M059J (cell line): ENCODE measurements around the gene GIPC3. TPM values are rescaled to one million over a fixed set of nuclear protein-coding genes. Genes with fewer than 3 reads are reported as not detected.

Experiments
- DNase-seq: peaks from one replicate; pipeline ENCODE4 v3.0.0-alpha.2; 2012; ENCODE audit warnings: low read depth
- total RNA-seq: library from RNA; depleted of rRNA; stranded (reverse); fragments of >200 nt; shearing (Covaris generic); gene quantifications from 2 replicates; pipeline ENCODE4 v1.2.3, GENCODE V29; 2014; rRNA removed

The GIPC3 gene, protein sequence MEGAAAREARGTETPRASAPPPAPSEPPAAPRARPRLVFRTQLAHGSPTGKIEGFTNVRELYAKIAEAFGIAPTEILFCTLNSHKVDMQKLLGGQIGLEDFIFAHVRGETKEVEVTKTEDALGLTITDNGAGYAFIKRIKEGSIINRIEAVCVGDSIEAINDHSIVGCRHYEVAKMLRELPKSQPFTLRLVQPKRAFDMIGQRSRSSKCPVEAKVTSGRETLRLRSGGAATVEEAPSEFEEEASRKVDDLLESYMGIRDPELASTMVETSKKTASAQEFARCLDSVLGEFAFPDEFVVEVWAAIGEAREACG
- total RNA-seq, result not detected in 2 replicates

DNA sequence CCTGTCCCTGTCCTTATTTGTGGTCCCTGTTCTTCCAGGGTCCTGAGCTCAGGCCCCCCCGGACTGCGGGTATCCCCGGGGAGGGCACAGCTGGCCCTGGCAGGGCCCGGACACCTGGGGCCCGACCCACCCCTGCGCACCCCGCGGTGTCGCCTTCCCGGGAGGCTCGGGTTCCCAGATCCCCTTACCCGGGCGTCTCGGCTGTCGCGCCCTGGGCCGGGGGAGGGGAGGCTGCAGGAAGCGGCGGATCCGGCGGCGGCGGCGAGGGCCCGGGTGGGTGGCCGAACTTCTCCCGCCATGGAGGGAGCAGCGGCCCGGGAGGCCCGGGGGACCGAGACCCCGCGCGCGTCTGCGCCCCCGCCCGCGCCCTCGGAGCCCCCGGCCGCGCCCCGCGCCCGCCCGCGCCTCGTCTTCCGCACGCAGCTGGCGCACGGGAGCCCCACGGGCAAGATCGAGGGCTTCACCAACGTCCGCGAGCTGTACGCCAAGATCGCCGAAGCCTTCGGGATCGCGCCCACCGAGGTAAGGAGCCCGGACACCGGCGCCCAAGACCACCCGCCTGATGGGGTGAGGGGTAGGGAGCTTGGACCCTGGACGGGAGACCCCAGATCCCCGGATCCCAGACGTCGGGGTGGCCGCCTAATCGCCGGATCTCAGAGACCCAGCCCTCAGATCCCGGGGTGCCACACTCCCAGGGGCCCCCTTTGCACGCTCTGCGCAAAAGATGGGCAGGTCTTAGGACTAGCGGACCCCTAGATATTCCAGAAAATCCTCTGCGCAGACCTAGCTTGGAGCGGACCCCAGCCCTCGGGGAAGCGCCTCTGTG is at the start of gene GIPC3:
Gene GIPC3, plus strand, starts transcription at position 178 of the 826 bp plus-strand sequence. Its CDS starts 120 bp downstream, at position 298.
- DNase-seq, result no peak

DNA sequence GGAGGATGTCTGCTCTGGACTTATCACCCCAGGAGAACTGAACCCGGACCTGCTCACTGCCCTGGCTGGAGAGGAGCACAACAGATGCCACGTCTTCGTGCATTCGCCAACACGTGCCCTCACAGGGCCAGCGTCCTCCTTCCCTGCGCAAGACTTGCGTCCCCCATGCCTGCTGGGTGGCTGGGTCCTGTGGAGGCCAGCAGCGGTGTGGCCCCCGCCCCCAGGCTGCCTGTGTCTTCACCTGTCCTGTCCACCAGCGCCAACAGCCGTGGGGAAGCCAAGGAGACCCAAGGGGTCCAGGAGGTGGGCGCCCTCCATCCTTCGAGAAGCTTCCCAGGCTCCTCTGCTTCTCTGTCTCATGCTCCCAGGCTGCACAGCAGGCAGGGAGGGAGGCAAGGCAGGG is 49.7 kb upstream of the GIPC3 start:
- no peak for DNase-seq

DNA sequence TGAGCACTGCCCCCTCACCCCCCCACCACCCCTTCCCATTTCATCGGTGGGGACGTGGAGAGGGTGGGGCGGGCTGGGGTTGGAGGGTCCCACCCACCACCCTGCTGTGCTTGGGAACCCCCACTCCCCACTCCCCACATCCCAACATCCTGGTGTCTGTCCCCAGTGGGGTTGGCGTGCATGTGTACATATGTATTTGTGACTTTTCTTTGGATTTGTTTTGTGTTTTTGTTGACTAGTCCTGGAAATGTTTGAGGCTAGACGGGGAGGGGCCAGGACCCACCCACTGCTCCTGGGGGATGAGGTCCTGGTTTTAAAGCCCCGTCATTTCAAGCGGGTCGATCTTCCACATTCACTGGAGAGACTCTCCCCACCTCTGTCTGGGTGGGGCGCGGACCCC is 49.3 kb upstream of the GIPC3 start:
- DNase-seq, result no peak

DNA sequence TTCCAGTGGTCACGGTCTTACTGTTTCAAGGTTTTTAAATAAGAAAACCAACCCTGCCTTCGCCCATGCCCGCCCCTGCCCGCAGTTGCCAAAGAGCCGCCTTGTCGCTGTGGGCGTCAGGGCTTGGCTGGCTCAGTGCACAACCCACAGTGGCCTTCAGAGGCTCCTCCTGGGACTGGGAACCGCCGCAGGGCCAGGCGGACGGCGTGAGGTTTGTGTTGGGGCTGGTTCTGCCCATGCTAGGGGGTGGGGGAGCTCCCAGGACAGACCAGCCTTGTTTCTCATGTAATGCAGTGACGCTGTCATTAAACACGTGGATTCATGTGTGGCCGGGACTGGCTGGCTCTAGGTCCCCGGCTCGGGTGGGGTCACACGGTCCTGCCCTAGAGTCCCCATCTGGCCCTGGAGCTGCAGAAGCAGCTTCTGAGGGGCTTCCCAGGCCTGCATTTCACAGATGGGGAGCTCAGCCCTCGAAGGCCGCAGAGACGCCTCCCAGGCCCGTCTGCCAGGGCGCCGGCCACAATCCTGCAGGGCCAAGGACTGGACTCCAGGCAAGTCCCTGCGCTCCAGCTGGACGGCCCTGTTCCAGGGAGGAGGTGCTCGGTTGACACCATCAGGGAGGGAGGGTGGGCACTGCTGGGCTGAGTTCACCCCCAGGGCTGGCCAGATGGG is 48.7 kb upstream of the GIPC3 start:
- DNase-seq, result no peak

DNA sequence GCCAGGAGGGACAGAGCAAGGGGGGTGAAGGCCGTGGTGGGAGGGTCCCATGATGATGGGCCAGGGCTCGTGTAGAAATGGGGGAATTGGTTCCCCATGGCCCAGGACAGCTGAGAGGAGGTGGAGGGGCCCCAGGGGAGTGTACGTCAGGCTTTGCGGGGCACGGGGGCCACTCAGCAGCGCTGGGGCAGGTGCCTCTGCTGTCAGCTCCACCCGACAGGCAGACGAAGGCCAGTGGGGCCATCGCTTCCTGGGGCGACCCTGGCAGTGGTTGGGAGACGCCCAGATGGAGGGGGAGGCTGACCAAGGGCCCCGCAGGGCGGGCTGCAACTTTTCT is 48.2 kb upstream of the GIPC3 start:
- no peak for DNase-seq

DNA sequence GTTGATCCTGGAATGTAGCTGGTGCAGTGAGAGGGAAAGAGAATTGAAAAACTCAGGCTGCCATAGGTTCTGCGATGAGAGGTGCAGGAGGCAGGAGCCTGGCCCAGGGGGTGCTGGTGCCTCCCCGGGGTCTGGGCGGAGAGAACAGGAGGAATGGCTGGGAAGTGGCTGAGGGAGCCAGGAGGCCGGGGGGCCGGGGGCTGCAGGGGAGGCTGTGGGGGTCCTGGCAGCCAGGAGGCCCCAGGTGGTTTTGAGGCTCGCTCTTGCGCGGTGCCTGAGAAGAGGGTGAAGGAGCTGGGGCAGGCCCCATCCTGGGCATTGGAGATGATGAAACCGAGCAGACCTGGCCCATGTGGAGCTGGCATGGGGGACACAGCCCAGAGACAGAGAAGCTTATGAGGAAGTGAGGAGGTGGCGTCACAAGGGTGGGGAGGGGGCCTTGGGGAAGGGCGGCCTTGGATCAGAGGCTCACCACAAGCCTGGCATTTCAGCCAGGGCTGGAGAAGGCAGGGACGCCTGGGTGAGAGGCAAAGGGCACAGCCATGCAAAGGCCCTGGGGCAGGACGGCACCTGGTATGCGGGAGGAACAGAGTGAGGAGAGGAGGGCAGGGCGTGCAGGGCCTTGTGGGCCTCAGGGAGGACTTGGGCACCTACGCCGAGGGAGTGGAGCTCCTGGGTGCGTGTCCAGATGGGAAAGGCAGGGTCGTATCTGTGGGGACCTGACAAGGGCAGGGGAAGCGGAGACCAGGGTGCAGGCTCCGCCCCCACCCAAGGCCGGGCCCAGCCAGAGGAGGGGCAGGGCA is 47.6 kb upstream of the GIPC3 start:
- DNase-seq, result no peak

DNA sequence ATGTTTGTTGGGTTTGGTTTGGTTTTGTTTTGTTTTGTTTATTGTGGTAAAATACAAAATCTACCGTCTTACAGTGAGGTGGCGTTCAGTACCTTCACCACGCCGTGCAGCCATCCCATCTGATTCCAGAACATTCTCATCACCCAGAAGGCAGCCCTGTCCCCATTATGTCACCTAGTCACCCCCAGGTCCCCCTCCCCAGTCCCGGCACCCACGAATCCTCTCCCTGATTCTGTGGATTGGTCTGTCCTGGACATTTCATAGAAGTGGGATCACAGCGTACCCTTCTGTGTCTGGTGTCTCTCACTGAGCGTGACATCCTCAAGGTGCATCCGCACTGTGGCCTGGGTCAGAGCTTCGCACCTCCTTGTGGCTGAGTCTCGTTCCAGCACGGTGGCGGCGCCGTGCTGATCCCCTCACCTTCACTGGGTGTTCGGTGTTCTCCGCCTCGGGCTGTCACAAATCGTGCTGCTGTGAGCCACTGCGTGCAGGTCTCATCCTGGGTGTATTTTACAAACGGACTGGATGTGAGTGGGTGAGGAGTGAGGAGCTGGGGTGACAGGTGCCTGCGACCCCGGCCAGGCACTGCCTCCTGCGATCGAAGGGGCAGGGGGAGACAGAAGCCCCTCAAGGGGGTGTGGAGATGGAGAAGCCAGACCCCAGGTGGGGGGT is 46.9 kb upstream of the GIPC3 start:
- no peak for DNase-seq

DNA sequence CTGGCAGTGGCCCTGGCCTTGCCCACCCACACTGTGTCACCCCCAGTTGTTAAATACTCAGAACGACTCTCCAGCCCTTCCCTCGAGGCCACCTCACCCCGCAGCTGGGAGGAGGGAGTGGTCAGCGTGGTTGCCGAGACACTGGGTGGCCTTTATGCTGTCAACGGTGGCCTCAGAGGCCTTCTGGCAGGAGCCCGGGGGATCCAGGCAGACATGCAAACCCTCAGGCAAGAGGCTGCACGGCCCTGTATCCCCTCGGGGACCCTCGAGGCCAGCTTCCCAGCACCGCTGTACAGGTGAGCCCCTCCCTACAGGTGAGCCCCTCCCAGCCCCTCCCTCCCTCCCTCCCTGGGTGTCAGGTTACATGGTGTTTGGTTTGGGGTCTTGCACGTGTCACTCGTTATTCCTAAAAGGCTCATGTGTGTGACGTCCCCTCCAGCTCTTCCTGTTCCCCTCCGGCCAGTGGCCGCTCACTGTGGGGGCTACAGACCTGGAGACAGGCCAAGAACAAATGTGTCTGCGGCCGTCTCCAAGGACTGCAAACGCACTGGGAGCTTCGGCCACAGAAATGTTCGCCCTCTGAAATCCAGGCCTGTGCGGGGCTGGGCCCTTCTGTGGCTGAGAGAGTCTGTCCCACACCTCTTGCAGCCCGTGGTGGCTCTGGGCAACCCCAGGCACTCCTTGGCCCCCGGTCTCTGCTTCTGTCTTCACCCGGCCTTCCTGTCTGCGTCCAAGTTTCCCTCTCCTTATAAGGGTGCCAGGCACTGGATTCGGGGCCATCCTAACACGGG is 46.1 kb upstream of the GIPC3 start, which contains the start of gene TEKTIP1:
Gene TEKTIP1, plus strand, starts transcription at position 210 of the 791 bp plus-strand sequence. Its CDS starts 4 bp downstream, at position 214.
- DNase-seq, result peak; percentile 48

DNA sequence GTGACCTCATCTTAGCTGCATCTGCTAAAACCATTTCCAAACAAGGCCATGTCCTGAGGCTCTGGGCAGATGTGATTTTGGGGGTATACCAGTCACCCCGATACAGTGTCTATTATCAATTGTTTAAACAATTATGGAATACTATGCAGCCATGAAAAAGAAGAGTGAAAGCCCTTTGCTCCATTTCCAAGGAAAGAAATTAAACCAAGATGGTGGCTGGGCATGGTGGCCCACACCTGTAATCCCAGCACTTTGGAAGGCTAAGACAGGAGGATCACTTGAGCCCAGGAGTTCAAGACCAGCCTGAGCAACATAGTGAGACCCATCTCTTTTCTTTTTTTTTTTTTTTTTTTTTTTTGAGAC is 45.5 kb upstream of the GIPC3 start:
- no peak for DNase-seq

DNA sequence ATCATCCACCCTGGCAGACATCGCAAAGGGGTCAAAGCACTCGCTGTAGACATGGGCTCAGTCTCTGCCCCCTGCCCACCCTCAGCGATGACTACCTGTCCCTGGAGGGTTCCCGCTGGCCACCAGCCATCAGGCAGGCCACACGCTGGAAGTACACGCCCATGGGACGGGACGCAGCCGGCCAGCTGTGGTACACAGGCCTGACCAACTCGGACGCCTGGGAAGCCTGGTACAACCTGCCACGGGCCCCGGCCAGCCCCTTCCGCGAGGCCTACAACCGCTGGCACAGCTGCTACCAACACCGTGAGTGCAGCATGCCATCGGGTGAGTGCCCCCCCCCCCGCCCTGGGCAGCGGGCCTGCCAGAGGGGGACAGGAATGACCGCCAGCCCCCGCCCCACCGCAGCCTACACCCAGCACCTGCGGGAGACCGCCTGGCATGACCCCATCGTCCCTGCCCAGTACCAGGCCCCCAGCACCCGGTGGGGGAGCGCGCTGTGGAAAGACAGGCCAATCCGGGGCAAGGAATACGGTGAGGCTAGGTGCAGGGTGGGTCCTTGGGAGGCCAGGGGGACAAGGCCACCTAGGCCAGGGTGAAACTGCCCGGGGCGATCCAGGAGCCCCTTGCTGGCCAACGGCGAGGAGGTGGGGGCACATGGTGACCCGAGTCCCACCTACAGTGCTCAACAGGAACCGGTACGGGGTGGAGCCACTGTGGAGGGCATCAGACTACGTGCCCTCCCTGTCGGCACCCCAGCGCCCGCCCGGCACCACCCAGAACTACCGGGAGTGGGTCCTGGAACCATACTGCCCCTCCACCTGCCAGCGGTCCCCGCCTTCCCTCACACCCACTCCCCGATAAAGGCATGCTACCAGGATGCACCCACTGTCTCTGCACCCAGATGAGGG is 41.9 kb upstream of the GIPC3 start:
- no peak for DNase-seq

DNA sequence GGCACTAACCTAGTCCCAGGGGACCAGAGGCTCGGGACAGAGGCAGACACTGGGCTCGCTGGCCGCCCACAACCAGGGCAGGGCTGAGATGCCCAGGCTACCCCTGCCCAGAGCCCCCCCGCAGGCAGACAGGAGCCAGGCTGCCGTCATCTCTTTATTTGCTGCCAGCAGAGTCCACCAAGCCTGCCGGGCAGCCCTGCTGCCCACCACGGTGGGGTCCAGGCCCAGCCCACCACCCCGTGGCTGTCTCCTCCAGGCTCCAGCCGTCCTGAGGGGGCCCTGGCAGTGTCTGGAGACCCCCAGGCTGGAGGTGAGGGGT is 41.3 kb upstream of the GIPC3 start:
- DNase-seq, result no peak

DNA sequence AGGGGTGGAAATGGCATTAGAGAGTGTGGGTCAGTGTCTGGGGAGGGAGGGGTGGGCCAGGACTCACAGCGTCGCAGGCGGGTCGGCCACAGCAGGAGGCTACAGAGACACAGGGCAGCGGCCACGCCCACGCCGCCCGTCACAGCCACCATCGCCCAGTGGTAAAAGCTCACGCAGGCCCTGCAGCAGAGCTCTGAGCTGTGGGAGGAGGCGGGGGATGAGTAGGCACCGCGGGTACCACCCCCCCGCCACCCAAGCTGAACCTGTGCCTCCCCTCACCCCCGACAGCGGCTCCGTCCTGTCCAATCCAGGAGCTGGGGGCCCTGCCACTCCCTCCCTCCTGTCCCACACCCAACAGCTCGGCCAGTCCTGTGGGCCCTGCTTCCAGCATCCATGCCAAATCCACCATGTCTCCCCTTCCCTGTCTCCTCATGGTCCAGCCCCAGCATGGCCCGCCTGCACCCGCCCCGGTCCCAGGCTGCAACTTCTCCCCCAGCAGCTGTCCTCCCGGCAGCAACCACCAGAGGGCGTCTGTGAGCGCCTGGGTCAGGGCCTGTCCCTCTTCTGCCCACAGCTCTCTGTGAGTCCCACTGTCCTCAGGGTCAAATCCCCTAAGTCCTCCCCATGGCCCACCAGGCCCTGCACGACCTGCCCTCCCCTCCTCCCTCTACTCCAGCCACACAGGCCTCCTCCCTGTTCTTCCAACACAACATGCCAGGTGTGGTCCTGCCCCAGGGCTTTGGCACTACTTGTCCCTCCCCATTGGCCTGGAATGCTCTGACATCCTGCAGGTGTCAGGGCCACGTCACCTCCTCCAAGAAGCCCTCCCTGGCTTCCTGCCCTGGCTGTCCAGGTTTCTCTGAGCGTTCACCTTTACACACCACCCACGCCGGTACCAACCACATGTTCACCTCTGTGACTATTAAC is 40.3 kb upstream of the GIPC3 start:
- DNase-seq, result peak; percentile 55

DNA sequence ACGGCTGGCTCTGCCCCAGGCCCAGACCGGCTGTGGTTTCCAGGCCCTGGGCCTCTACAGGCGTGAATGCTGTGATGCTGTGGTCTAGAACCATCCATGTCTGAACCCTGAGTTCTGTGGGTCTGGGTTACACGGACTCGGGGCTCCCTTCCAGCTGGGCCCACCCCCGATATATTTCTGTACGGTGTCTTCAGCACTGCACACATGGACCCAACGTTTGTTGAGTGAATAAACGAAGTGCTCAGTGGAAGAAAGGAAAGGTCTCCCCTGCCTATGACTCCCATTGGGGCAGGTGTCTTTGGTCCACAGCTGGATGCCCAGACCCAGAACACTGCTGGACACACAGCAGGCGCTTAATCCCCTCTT is 39.6 kb upstream of the GIPC3 start:
- DNase-seq, result no peak

DNA sequence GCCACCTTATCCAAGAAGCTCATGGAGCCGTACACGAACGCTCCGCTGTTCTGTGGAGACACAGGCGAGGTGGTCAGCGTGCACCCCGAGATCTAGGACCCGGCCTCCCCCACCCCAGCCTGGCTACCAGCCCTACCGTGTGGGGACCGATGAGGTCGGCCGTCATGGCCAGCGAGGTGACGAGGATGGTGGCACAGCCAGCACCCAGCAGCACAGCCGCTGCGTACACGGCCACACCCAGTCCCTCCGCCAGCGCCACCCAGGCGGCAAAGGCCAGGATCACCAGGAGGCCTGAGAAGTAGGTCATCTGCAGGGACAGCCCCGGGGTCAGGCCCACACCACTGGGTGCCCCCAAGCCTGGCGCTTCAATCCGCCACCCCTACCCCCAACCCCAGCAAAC is 39.2 kb upstream of the GIPC3 start:
- DNase-seq, result no peak

DNA sequence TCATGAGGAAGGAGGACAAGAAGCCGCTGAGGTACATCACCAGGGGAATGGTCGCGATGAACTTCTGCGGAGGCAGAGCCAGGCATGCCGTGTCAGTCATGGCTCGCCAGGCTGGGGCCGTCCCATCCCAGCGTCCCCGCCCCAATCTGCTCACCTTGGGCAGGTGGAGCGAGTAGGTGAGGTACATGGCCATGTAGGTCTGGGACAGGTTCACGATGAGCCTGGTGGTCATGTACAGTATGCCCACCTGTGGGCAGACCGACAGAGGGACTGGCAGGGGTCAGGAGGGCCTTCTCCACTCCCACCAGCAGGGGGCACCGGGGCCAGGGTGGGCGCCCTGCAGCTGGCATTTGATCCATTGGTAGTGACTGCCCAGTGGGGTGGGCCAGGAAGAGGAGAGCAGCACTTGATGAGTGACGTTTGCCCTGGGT is 38.0 kb upstream of the GIPC3 start:
- DNase-seq, result no peak

DNA sequence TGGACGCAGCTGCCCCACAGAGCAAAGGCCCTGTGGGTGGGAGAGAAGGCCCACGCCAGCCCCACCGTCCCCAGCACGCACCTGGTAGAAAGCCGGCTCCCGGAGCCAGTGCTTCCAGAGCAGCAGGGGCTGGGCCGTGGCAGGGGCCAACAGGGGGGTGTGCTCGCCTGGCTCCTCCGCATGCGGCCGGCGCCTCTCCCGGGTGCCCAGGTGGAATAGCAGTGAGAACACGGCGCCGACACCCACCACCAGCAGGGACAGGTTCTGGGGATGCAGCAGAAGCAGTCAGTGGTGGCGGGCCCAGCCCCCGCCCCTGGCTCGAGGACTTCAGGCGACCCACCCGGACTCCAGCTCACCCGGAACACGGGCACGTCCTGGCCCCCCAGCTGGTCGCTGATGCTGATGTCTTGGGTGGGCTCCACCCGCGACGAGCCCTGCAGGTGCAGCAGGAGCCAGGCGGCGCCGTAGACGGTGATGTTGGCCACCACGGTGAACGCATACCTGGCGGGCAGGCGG is 37.5 kb upstream of the GIPC3 start:
- no peak for DNase-seq

DNA sequence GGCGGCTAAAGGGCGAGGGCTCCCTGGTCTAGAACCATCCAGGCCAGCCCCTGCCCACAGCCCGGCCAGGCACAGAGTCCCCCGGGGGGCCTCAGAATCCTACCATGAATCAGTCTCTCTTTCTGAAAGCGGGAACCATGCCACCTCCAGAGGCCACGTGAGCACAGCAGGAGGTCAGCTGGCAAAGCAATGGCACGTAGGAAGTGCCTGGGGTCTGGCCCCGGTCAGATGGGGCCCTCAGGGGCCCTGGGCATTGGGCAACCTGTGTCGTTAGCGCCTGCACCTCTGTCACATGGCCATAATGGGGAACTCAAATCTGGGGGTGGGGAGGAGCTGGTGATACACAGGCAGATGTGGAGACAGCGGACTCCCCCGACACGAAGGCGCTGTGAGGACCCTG is 36.7 kb upstream of the GIPC3 start:
- DNase-seq, result no peak

DNA sequence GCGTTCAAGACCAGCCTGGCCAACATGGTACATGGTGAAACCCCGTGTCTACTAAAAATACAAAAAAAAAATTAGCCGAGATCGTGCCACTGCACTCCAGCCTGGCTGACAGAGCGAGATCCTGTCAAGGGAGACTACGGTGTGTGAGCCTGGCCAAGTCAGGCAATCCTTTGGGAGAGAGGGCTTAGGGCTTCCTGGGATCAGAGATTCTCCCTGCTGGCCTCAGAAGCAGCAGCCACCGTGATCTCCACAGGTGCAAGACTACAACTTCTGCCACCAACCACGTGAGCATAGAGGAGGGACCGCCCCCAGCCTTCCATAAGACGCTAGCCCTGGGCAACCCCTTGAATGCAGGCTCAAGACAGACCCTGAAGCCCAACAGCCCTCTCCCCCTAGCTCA is 35.5 kb upstream of the GIPC3 start:
- DNase-seq, result no peak
